Activated CD8-positive, alpha-beta T cell treated with anti-CD3 and anti-CD28 coated beads, Interleukin-2, amount 10 ng/mL, durations not matched to agents 7 days and 5 days (primary cell): Measurements from ENCODE around the gene PSMD4. TPM values are rescaled to one million over a fixed set of nuclear protein-coding genes. Genes with fewer than 3 reads are reported as not detected.
A peak's percentile ranks its signal among the peaks of the same experiment; 100 is the strongest.

Experiments used
- ATAC-seq: fragments of 150-1000 bp; cut with Tn5 transposase; one replicate; pipeline ENCODE4 v1.10.0; 2021; ENCODE audit warnings: moderate library complexity
- CTCF ChIA-PET: fragments of 350-600 bp; sonication (Branson Sonifier 250); formaldehyde crosslinking; loops from one replicate; lab custom pipeline; 2021; ENCODE audit warnings: antibody characterized with exemption; lab: Charles Lee
- POLR2A ChIA-PET: fragments of 350-600 bp; sonication (Branson Sonifier 250); formaldehyde crosslinking; loops from one replicate; lab custom pipeline; 2021; ENCODE audit warnings: antibody characterized with exemption; lab: Charles Lee
- DNase-seq: peaks from one replicate; pipeline ENCODE4 v3.0.0-alpha.2; 2020
- H3K27ac Mint-ChIP-seq: one replicate; pipeline ENCODE4 v1.8.0; 2021; ENCODE audit warnings: mild to moderate bottlenecking, mixed read lengths
- H3K27me3 Mint-ChIP-seq: one replicate; pipeline ENCODE4 v1.8.0; 2021; ENCODE audit warnings: low read depth, mixed read lengths
- H3K36me3 Mint-ChIP-seq: one replicate; pipeline ENCODE4 v1.8.0; 2021; ENCODE audit warnings: low read depth, mixed read lengths
- H3K4me1 Mint-ChIP-seq: one replicate; pipeline ENCODE4 v1.8.0; 2021; ENCODE audit warnings: low read depth, mixed read lengths
- H3K4me3 Mint-ChIP-seq: one replicate; pipeline ENCODE4 v1.8.0; 2021; ENCODE audit warnings: mild to moderate bottlenecking, mixed read lengths
- H3K9me3 Mint-ChIP-seq: one replicate; pipeline ENCODE4 v1.8.0; 2022; ENCODE audit warnings: mixed read lengths; ENCODE audit not compliant: insufficient read depth
- total RNA-seq, 2 experiments: library from RNA; stranded (reverse); gene quantifications; one replicate each; pipeline ENCODE4 v1.2.3, GENCODE V29; 2021

Gene PSMD4
- total RNA-seq, 2 experiments from 2014 or later: 194 to 210 TPM

DNA sequence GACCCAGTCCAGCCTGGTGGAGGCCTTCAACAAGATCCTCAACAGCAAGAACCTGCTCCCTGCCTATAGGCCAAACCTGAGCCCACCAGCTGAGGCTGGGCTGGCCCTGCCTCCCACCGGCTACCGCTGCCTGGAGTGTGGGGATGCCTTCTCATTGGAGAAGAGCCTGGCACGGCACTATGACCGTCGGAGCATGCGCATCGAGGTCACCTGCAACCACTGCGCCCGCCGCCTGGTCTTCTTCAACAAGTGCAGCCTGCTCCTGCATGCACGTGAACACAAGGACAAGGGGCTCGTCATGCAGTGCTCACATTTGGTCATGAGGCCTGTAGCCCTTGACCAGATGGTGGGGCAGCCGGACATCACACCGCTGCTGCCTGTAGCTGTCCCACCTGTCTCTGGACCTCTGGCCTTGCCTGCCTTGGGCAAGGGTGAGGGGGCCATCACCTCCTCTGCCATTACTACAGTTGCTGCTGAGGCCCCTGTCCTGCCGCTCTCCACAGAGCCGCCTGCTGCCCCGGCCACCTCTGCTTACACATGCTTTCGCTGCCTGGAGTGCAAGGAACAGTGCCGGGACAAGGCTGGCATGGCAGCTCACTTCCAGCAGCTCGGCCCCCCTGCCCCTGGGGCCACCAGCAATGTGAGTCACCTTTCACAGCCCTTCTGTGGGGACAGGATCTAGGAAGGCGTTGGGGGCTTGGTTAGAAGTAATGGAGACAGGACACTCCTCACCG is 33.4 kb downstream of the PSMD4 start:
- DNase-seq (no peak), ATAC-seq (no peak)
- no peaks in the 10 kb centered on the region for H3K9me3 Mint-ChIP-seq
- H3K4me3 Mint-ChIP-seq: no peak overlapping the region
- no peak overlapping the region for H3K27ac Mint-ChIP-seq
- peaks cover 35% of the 10 kb centered on the region for H3K36me3 Mint-ChIP-seq
- no peaks in the 10 kb centered on the region for H3K27me3 Mint-ChIP-seq
- peaks cover 19% of the 10 kb centered on the region for H3K4me1 Mint-ChIP-seq
- CTCF ChIA-PET: interaction anchor here (0.8 kb wide), 1 partner anchor 13 kb away, joined by 4 read pairs; no protein-coding TSS in a partner anchor
- POLR2A ChIA-PET: no interaction called here

DNA sequence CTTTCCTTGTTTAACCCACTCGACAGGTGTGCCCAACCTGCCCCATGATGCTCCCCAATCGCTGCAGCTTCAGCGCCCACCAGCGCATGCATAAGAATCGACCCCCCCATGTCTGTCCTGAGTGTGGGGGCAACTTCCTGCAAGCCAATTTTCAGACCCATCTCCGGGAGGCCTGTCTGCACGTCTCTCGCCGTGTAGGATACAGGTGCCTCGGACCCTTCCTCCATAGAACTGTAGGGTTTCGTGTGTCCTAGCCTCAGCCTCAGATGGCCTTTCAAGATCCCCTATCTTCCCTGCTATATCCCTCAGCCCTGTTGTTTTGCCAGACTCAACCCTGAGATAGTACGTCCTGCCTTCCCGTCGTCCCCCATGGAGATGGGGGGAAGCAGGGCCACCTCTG is 34.0 kb downstream of the PSMD4 start:
- H3K27ac Mint-ChIP-seq: no peak overlapping the region
- POLR2A ChIA-PET: no interaction called here
- no peak for DNase-seq
- no peaks in the 10 kb centered on the region for H3K27me3 Mint-ChIP-seq
- no peak overlapping the region for H3K4me3 Mint-ChIP-seq
- no peaks in the 10 kb centered on the region for H3K9me3 Mint-ChIP-seq
- peaks cover 15% of the 10 kb centered on the region for H3K4me1 Mint-ChIP-seq
- CTCF ChIA-PET: interaction anchor here (0.8 to 1.5 kb wide), 2 partner anchors 12 to 53 kb away, joined by 3 to 4 read pairs; no protein-coding TSS in a partner anchor
- ATAC-seq: no peak
- peaks cover 41% of the 10 kb centered on the region for H3K36me3 Mint-ChIP-seq

- POLR2A ChIA-PET: no interaction called here
Observed at GRCh38 chr1:151289080-151289935, 34.8 kb downstream of the PSMD4 start.

DNA sequence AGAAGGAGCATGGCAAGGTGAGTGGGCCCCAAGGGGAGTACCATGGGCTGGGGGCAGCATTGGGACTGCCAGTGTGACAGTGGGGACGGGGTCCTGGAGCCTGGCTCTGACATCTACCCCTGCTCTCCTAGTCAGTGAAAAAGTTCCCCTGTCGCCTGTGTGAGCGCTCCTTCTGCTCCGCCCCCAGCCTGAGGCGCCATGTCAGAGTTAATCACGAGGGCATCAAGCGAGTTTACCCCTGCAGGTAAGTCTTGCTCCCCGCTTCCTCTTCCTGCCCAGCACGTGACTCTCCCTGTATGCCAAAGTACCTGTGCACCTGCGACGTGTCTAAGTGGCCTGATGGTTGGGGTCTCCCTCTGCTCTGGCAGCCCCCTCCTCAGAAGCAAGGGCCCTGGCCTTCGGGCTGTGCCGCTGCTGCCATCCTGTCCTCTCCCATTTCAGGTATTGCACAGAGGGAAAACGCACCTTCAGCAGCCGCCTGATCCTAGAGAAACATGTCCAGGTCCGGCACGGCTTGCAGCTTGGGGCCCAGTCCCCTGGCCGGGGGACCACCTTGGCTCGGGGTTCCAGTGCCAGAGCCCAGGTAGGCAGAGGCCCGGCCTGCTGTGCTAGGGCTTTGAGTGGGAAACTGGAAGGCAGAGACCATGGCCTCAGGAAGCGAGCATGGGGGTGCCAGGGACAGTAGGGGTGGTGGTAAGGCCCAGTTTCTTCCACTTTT is 35.6 kb downstream of the PSMD4 start:
- no peaks in the 10 kb centered on the region for H3K27me3 Mint-ChIP-seq
- ATAC-seq: no peak

More at GRCh38 chr1:151289080-151289935, 34.8 kb downstream of the PSMD4 start:
- ATAC-seq (no peak), DNase-seq (no peak)
- no peak overlapping the region for H3K4me3 Mint-ChIP-seq
- peaks cover 7% of the 10 kb centered on the region for H3K4me1 Mint-ChIP-seq
- no peaks in the 10 kb centered on the region for H3K27me3 Mint-ChIP-seq
- peaks cover 45% of the 10 kb centered on the region for H3K36me3 Mint-ChIP-seq
- no peaks in the 10 kb centered on the region for H3K9me3 Mint-ChIP-seq
- no peak overlapping the region for H3K27ac Mint-ChIP-seq
- CTCF ChIA-PET: interaction anchor here (1.5 kb wide), 1 partner anchor 52 kb away, joined by 3 read pairs; no protein-coding TSS in a partner anchor

DNA sequence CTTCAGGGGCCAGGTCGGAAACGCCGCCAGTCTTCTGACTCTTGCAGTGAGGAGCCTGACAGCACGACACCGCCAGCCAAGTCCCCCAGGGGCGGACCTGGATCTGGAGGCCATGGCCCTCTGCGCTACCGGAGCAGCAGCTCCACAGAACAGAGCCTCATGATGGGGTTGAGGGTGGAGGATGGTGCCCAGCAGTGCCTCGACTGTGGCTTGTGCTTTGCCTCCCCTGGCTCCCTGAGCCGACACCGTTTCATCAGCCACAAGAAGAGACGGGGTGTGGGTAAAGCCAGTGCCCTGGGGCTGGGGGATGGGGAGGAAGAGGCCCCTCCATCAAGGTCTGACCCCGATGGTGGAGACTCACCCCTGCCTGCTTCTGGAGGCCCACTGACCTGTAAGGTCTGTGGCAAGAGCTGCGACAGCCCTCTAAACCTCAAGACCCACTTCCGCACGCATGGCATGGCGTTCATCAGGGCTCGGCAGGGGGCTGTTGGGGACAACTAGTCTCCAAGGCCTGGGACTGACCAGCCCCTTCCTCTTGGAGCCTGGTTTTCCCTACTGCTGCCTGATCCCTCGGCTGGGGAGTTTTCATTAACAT is 36.3 kb downstream of the PSMD4 start:
- H3K9me3 Mint-ChIP-seq: no peaks in the 10 kb centered on the region
- no peak overlapping the region for H3K4me3 Mint-ChIP-seq
- peaks cover 5% of the 10 kb centered on the region for H3K4me1 Mint-ChIP-seq
- no peak overlapping the region for H3K27ac Mint-ChIP-seq
- peaks cover 54% of the 10 kb centered on the region for H3K36me3 Mint-ChIP-seq
- DNase-seq (no peak), ATAC-seq (no peak)
- ChIA-PET POLR2A (no interaction called here), CTCF (no interaction called here)
- H3K27me3 Mint-ChIP-seq: no peaks in the 10 kb centered on the region

More for the DNA sequence above, 35.6 kb downstream of the PSMD4 start:
- DNase-seq: no peak
- CTCF ChIA-PET: interaction anchor here (1.5 kb wide), 1 partner anchor 51 kb away, joined by 3 read pairs; no protein-coding TSS in a partner anchor
- H3K27ac Mint-ChIP-seq: no peak overlapping the region
- peaks cover 50% of the 10 kb centered on the region for H3K36me3 Mint-ChIP-seq
- H3K4me3 Mint-ChIP-seq: no peak overlapping the region
- POLR2A ChIA-PET: no interaction called here
- H3K9me3 Mint-ChIP-seq: no peaks in the 10 kb centered on the region
- peaks cover 5% of the 10 kb centered on the region for H3K4me1 Mint-ChIP-seq

- no peak for DNase-seq
- POLR2A ChIA-PET: interaction anchor here (1.5 to 2.6 kb wide), 2 partner anchors 9 to 11 kb away, joined by 9 to 10 read pairs; partner anchors contain the start of gene ZNF687
- Mint-ChIP-seq H3K27ac (peak overlapping the region; percentile 43), H3K4me1 (peaks cover 5% of the 10 kb centered on the region), H3K9me3 (no peaks in the 10 kb centered on the region), H3K4me3 (no peak overlapping the region), H3K27me3 (no peaks in the 10 kb centered on the region), H3K36me3 (peaks cover 54% of the 10 kb centered on the region)
- no peak for ATAC-seq
- CTCF ChIA-PET: interaction anchor here (0.9 to 1.3 kb wide), 2 partner anchors 8 to 10 kb away, joined by 3 to 4 read pairs; no protein-coding TSS in a partner anchor
Observed at GRCh38 chr1:151292207-151293030, 37.9 kb downstream of the PSMD4 start.

DNA sequence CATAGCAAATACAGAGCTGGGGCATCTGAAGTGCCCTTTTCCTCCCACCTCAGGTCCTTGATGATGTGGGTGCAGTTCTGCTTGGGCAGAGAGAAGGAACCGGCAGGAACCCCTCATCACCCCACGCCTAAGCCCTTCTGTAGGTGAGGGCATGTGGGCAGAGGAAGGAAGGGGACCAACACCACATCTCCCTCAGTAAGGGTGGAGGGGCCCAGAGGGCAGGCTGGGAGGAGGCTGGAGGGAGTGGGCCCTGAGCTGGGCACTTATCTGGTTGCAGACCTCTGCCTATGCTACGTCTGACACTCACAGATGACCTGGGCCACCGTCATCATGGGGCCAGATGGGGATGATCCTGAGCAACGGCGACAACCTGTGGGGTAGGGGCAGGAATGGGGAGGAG is 38.6 kb downstream of the PSMD4 start:
- ATAC-seq: peak; percentile 8
- peaks cover 57% of the 10 kb centered on the region for H3K36me3 Mint-ChIP-seq

GRCh38 chr1:151294742-151295462 is 40.4 kb downstream of the PSMD4 start:
- Mint-ChIP-seq H3K4me1 (peaks cover 1% of the 10 kb centered on the region), H3K27me3 (no peaks in the 10 kb centered on the region), H3K9me3 (no peaks in the 10 kb centered on the region), H3K27ac (no peak overlapping the region), H3K4me3 (no peak overlapping the region), H3K36me3 (peaks cover 63% of the 10 kb centered on the region)
- no peak for ATAC-seq
- DNase-seq: no peak
- ChIA-PET POLR2A (interaction anchor here (0.9 to 1.3 kb wide), 3 partner anchors 9 to 13 kb away, joined by 3 to 8 read pairs (median 3); partner anchors contain the start of gene ZNF687), CTCF (interaction anchor here (1.0 to 8.0 kb wide), 5 partner anchors 11 to 68 kb away, joined by 3 to 99 read pairs (median 4); no protein-coding TSS in a partner anchor)

More for the DNA sequence above, 38.6 kb downstream of the PSMD4 start:
- H3K4me1 Mint-ChIP-seq: peaks cover 5% of the 10 kb centered on the region
- no peak overlapping the region for H3K4me3 Mint-ChIP-seq
- no peaks in the 10 kb centered on the region for H3K9me3 Mint-ChIP-seq
- POLR2A ChIA-PET: interaction anchor here (1.3 to 2.6 kb wide), 3 partner anchors 10 to 12 kb away, joined by 8 to 10 read pairs (median 9); partner anchors contain the start of gene ZNF687
- peak overlapping the region; percentile 49 for H3K27ac Mint-ChIP-seq
- DNase-seq: no peak
- H3K27me3 Mint-ChIP-seq: no peaks in the 10 kb centered on the region
- CTCF ChIA-PET: interaction anchor here (0.9 to 1.4 kb wide), 2 partner anchors 8 to 47 kb away, joined by 4 read pairs; no protein-coding TSS in a partner anchor

DNA sequence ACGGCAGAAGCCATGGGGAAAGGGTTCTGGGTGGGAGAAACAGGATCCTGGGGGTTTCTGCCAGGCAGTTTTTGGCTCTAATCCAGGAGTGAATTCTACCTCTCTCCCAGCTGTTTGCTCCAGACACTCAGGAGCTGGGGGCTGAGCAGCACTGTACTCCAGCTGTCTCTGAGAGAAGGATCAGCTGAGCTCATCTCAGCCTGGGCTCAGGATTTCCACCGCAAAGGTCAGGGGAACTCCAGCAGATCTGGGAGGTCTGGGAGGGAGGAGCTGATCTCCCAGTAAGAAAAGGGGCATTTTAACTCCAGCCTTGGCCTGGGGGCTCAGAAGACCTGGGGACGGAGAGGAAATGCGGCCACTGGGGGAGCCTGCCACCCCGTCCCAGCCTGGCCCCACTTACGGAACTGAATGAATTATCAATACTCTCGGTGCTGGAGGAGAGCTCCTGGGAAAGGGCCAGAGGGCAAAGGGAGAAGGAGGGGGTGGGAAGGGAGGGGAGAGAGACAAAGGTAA is 55.3 kb downstream of the PSMD4 start:
- ChIA-PET POLR2A (interaction anchor here (0.6 to 1.2 kb wide), 3 partner anchors 20 to 27 kb away, joined by 3 read pairs; no protein-coding TSS in a partner anchor), CTCF (interaction anchor here (0.9 to 6.5 kb wide), 6 partner anchors 9 to 425 kb away, joined by 3 to 56 read pairs (median 10); partner anchors contain the start of genes PI4KB, RFX5 and TNFAIP8L2)
- ATAC-seq: no peak
- Mint-ChIP-seq H3K4me1 (peaks cover 14% of the 10 kb centered on the region), H3K4me3 (no peak overlapping the region), H3K36me3 (peaks cover 52% of the 10 kb centered on the region), H3K27me3 (no peaks in the 10 kb centered on the region), H3K9me3 (no peaks in the 10 kb centered on the region), H3K27ac (no peak overlapping the region)
- DNase-seq: no peak
